ENCODE results near the gene CACNA2D1.

CACNA2D1 gene

DNA sequence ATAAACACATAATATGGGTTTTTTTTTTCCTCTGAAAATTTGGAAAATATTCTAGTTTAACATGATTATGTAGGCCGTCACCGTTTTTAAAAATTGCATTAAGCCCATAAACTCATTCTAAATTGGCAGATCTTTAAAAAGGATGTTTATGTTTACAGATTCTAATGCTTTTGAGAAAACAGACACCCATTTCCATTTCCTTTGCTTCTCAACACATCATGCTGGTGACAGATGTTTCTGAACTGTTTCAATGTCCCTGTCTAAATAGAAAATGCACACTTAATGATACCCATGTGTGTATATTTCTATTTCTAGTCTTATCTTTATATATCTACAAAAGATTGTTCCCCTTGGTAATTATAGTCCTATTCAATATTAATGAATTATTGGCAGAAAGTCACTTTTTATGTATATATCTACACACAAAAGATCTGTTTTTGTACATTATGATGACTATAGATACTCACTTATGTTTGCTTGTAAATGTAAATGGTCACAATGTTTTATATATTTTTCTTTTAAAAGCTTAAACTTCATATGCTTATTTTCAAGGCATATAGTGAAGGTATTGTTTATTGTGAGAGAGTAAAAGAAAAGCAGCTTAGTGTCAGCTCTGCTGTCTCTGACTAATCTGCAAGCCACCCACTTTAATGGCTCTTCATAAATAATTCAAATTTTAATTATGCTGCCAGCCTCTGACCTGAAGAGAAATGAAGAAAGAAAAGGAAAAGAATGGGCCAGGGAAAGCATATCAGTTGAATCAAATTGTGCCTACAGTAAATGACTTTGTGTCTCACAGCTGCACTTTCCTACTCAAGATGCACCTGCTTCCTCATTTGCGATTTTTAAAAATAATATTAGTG is 179.4 kb downstream of the CACNA2D1 start:
- H3K36me3 ChIP-seq (replicated peaks): no peaks in the 10 kb centered on the region
- H3K4me3 ChIP-seq (ENCODE audit: low read depth, low read length): no peak overlapping the region
- in situ Hi-C loops (cut with HindIII; ENCODE audit: low pct_ligation_motif_present, low sequenced_read_pairs): no loop called here
- H3K27ac ChIP-seq: no peak overlapping the region
- H3K27me3 ChIP-seq (replicated peaks): no peaks in the 10 kb centered on the region
- TF ChIP-seq, protein P1, sequence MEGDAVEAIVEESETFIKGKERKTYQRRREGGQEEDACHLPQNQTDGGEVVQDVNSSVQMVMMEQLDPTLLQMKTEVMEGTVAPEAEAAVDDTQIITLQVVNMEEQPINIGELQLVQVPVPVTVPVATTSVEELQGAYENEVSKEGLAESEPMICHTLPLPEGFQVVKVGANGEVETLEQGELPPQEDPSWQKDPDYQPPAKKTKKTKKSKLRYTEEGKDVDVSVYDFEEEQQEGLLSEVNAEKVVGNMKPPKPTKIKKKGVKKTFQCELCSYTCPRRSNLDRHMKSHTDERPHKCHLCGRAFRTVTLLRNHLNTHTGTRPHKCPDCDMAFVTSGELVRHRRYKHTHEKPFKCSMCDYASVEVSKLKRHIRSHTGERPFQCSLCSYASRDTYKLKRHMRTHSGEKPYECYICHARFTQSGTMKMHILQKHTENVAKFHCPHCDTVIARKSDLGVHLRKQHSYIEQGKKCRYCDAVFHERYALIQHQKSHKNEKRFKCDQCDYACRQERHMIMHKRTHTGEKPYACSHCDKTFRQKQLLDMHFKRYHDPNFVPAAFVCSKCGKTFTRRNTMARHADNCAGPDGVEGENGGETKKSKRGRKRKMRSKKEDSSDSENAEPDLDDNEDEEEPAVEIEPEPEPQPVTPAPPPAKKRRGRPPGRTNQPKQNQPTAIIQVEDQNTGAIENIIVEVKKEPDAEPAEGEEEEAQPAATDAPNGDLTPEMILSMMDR (IDR thresholded peaks at IDR 0.05; ENCODE audit: low read depth, low read length, missing control alignments): no peak
- DNase-seq: no peak

DNA sequence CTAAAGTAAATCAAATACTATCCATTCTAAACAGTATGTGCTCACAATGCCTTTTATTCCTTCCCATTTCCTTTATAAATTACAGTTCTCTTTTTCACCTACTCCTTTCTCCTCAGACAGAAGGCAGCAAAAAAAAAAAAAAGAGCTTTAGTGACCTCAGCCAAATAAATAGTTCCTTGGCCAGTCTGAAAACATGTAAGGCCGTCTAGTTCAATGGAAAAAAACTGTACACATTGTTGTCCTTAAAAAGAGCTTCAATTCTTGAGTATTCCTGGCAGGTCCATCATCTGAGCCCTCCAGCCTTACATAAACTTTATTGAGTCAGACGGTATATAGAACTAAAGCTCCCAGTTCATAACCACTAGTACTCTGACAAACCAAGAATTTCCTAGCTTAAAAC is 185.4 kb downstream of the CACNA2D1 start:
- H3K36me3 ChIP-seq (replicated peaks): no peaks in the 10 kb centered on the region
- no peak overlapping the region for H3K4me3 ChIP-seq (ENCODE audit: low read depth, low read length)
- DNase-seq: no peak
- H3K27ac ChIP-seq: no peak overlapping the region
- in situ Hi-C loops (cut with HindIII; ENCODE audit: low pct_ligation_motif_present, low sequenced_read_pairs): no loop called here
- TF ChIP-seq, protein P1 (IDR thresholded peaks at IDR 0.05; ENCODE audit: low read depth, low read length, missing control alignments): no peak
- no peaks in the 10 kb centered on the region for H3K27me3 ChIP-seq (replicated peaks)

DNA sequence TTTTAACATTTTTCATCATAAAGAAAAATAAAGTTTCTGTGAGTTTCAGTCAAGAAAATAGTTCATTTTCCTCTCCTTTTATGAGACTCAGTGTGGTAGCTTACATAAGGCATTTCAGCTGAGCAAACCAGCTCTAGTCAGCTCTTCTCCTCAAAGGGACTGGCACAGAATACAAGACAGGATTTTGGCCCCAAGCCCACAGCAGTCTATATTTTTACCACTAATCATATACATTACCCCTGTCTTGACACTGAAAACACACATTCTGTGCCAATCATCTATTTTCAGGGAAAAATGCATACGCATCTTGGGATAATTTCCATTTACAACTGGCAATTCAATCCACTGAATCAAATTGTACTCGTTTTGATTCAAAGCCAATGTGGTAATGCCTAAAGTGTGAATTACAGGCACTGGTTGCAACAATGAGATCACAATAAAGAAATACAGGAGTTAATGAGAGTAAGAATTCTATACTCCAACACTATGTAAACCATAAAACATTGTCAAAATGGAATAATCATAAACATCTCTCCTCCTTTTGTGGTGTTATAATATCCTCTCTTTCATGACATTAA is 186.4 kb downstream of the CACNA2D1 start:
- TF ChIP-seq, protein P1 (IDR thresholded peaks at IDR 0.05; ENCODE audit: low read depth, low read length, missing control alignments): no peak
- Histone ChIP-seq H3K4me3 (ENCODE audit: low read depth, low read length) (no peak overlapping the region), H3K36me3 (replicated peaks) (no peaks in the 10 kb centered on the region), H3K27me3 (replicated peaks) (no peaks in the 10 kb centered on the region), H3K27ac (no peak overlapping the region)
- in situ Hi-C loops (cut with HindIII; ENCODE audit: low pct_ligation_motif_present, low sequenced_read_pairs): no loop called here
- DNase-seq: no peak

DNA sequence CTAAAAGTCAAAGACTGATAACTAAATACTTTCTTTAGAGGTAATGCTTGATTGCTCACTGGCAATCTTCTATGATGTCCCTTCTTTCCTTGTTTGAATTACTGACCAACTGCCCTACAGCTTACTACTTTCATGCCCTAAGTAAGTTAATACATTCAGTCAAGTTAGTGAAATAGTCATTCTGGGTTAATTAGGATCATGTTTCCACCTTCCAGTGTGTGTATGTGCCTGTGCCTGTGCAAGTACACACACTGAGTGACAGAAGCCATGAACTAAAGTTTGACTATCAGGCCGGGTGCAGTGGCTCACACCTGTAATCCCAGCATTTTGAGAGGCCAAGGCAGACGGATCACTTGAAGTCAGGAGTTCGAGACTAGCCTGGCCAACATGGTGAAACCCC is 187.9 kb downstream of the CACNA2D1 start:
- Histone ChIP-seq H3K36me3 (replicated peaks) (no peaks in the 10 kb centered on the region), H3K27ac (no peak overlapping the region), H3K4me3 (ENCODE audit: low read depth, low read length) (no peak overlapping the region), H3K27me3 (replicated peaks) (no peaks in the 10 kb centered on the region)
- in situ Hi-C loops (cut with HindIII; ENCODE audit: low pct_ligation_motif_present, low sequenced_read_pairs): no loop called here
- no peak for DNase-seq
- TF ChIP-seq, protein P1 (IDR thresholded peaks at IDR 0.05; ENCODE audit: low read depth, low read length, missing control alignments): no peak

DNA sequence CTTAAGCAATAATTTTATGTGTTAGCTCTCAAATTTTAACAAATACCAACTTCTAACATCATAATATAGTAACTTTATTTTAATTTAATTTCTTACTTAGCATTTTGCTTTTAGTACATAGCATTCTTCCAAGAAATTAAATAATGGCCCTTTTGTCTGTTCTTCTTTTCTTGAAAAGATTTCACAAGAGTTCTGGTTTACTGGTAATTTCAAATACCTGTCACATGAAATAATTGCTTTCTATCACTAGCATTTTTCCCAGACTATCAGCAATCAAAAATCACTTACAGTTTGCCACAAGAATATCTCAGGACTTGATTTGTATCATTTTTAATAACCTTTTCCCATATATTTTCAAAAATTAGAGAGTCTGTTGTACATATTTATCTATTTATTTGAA is 193.0 kb downstream of the CACNA2D1 start:
- in situ Hi-C loops (cut with HindIII; ENCODE audit: low pct_ligation_motif_present, low sequenced_read_pairs): no loop called here
- H3K4me3 ChIP-seq (ENCODE audit: low read depth, low read length): no peak overlapping the region
- TF ChIP-seq, protein P1 (IDR thresholded peaks at IDR 0.05; ENCODE audit: low read depth, low read length, missing control alignments): no peak
- no peaks in the 10 kb centered on the region for H3K36me3 ChIP-seq (replicated peaks)
- DNase-seq: no peak
- no peaks in the 10 kb centered on the region for H3K27me3 ChIP-seq (replicated peaks)
- no peak overlapping the region for H3K27ac ChIP-seq
